GM10248 (cell line): ENCODE data around the gene PGAP3.

ENCODE experiments used
- CTCF ChIA-PET: fragments of 300-600 bp; sonication (Branson Sonifier 250); formaldehyde crosslinking; extraction: SDS; loops from one replicate; lab custom pipeline; 2021; ENCODE audit warnings: antibody characterized with exemption; lab: Yijun Ruan, JAX
- POLR2A ChIA-PET: fragments of 350-650 bp; sonication (Branson Sonifier 250); formaldehyde crosslinking; extraction: SDS; loops from one replicate; lab custom pipeline; 2020; ENCODE audit warnings: antibody characterized with exemption; lab: Yijun Ruan, JAX
- DNase-seq: peaks from one replicate; pipeline ENCODE4 v3.0.0; 2012; ENCODE audit errors: extremely low spot score
- TF ChIP-seq, protein P1 (sequence below): IDR thresholded peaks from 2 replicates; pipeline ENCODE4 v1.5.1; 2012; ENCODE audit warnings: mild to moderate bottlenecking, low read depth; ENCODE audit errors: extremely low read depth, missing control alignments, control extremely low read depth

PGAP3 gene

DNA sequence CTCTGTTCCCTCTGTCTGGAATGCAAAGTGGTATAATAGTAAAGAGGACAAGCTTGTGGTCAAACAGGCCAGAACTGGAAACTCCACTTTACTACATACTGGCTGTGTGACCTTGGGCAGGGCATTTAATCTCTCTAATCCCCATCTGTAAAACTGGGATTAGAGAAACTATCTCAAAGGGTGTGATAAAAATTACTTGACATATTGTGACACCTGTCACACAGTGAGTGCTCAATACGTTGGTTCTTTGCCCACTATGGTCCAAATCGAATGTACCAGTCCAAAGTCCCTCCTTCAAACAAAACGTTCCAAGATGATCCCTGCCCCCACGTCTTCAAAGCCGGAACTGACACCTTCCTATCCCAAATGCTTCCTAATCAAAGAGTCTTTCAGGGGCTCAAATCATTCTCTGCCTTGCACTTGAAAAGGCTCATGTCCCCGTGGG is 734 bp downstream of the PGAP3 start:
- TF ChIP-seq, protein P1, sequence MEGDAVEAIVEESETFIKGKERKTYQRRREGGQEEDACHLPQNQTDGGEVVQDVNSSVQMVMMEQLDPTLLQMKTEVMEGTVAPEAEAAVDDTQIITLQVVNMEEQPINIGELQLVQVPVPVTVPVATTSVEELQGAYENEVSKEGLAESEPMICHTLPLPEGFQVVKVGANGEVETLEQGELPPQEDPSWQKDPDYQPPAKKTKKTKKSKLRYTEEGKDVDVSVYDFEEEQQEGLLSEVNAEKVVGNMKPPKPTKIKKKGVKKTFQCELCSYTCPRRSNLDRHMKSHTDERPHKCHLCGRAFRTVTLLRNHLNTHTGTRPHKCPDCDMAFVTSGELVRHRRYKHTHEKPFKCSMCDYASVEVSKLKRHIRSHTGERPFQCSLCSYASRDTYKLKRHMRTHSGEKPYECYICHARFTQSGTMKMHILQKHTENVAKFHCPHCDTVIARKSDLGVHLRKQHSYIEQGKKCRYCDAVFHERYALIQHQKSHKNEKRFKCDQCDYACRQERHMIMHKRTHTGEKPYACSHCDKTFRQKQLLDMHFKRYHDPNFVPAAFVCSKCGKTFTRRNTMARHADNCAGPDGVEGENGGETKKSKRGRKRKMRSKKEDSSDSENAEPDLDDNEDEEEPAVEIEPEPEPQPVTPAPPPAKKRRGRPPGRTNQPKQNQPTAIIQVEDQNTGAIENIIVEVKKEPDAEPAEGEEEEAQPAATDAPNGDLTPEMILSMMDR = no peak
- POLR2A ChIA-PET = no interaction called here
- CTCF ChIA-PET = interaction anchor here (0.7 to 3.0 kb wide), 4 partner anchors 9 to 65 kb away, joined by 3 to 15 read pairs (median 7); partner anchors contain the start of gene PNMT
- no peak for DNase-seq

DNA sequence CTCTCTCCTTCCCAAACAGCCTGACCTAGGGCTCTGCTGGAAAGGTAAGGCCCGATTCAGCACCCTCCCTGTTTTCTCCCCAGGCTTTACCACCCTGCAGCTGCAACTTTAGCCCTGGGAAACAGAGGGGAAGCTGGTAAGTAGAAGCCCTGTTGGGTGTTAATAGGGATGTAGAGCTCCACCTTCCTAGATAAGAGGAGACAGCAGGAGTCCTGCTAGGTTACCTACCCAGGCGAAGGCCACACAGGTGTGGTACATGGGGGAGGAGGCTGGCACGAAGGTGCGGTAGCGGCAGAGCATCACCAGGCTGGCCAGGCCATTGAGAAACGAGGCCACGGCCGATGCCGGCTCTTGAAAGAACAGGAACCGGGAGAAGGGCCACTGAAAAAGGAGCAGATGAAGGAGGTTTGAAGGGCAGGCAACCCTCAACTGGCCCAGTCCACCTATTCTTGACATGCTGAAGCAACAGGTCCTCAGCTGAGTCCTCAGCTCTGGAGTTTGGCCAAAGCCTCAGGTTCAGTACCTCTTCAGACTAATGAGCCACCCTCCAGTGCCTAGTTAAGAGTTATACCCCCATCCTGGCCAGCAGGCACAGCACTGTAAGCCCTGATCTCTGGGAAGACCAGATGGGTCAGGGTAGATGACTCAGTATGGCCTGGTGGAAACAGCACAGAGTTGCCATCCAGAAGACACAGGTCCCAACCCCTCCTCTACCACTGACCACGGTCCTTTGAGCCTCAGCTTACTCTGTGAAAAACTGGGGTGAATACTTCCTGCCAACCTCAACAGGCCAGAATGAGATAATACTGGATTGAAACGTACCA is 3.3 kb downstream of the PGAP3 start:
- POLR2A ChIA-PET = no interaction called here
- TF ChIP-seq, protein P1 = no peak
- no peak for DNase-seq
- CTCF ChIA-PET = interaction anchor here (1.2 to 1.5 kb wide), 2 partner anchors 11 to 14 kb away, joined by 4 to 5 read pairs; no protein-coding TSS in a partner anchor

DNA sequence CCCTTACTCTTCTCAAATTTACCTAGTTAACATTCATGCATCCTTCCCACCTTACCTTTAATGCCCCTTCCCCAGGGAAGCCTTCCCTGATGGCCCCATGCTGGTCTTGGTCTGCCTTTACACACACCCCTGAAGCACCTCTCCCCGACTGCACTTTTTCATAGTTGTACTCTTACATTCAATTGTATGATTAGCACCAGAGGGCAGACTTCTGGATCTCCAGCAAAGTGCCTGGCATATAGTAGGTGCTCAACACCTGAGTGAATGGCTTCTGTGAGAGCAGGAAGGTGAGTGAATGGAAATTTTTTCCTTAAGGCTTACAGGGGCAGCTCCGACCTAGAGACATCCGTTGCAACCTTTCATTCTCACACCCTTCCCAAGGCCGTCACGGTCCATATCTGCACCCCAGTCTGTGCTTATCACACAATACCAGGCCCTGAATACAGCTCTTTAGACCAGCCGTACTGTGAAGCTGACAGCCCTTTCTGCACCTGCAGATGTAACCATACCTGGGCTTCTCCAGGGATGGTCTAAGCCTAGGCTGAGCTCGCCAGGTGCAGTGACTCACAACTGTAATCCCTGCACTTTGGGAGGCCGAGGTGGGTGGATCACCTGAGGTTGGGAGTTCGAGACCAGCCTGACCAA is 4.4 kb downstream of the PGAP3 start:
- TF ChIP-seq, protein P1 = no peak
- ChIA-PET POLR2A (no interaction called here), CTCF (interaction anchor here (1.0 to 1.5 kb wide), 2 partner anchors 12 to 29 kb away, joined by 4 to 5 read pairs; no protein-coding TSS in a partner anchor)
- no peak for DNase-seq

DNA sequence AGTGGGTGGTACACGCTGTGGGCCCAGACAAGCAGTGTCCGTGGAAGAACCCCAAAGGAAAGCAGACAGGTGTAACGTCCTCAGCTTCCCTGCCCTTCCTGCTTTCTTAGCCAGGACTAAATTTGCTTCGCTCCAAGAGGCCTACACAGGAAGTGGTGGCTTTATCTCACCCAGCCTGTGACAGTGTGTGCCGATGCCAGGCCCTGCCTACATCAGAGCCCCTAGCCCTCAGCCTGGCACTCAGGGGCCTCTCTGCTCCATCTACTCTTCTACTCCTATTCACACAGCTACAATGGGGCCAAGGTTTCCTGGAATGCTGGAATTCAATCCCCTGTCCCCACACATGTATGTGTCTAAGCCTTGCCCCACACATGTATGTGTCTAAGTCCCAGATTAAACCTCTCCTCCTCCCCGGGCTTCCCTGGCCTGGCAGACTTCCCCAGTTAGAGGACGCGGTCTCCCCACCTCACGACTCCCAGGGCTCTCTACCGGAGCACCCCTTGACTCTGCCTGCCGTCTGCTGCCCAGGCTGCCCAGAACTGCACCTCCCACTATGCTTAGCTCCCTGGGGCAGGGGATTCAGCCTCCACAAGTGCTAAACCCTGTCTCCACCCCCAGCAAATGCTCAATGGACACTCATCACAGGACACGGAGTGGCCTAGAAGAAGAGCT is 8.2 kb downstream of the PGAP3 start:
- ChIA-PET CTCF (interaction anchor here (0.8 to 21.1 kb wide), 10 partner anchors 10 to 395 kb away, joined by 3 to 180 read pairs (median 9); partner anchors contain the start of genes MIEN1, PNMT and TCAP), POLR2A (interaction anchor here (0.8 kb wide), 1 partner anchor 9 kb away, joined by 3 read pairs; no protein-coding TSS in a partner anchor)
- DNase-seq = no peak
- TF ChIP-seq, protein P1 = no peak

DNA sequence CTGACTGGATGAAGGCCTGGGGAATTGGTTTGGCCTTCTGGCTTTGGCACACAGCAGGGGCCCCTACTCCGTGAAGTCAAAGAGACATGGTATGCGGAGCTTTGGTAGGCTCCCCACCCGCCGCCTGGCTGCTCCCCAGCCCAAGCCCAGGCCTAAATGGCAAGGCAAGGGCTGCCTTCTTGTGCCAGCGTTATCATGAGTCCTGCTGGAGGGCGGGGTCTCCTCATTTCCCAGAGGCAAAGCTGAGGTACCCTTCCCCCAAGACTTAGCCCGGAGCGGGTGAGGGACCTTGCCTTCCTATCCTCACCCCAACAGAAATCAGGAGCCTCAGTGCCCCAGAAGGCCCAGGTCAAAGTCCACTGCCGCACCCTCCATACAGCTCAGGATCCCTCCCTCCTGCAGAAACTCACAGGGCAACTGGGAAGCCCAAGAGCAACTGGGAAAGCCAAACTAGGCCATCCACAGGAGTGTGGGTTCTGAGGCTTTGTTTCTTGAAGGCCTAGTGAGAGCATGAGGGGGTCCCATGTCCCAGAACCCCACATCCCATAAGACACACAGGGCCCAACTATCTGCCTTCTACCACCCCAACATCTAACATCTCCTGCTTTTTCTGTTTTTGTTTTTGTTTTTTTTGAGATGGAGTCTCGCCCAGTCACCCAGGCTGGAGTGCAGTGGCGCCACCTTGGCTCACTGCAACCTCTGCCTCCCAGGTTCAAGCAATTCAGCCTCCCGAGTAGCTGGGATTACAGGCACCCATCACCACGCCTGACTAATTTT is 9.3 kb downstream of the PGAP3 start:
- no peak for DNase-seq
- ChIA-PET CTCF (interaction anchor here (0.9 to 21.1 kb wide), 8 partner anchors 9 to 57 kb away, joined by 3 to 180 read pairs (median 10); partner anchors contain the start of genes PGAP3, PNMT and TCAP), POLR2A (no interaction called here)
- TF ChIP-seq, protein P1 = no peak
